Measurements from ENCODE around the gene ATRNL1. TPM values are rescaled to one million over a fixed set of nuclear protein-coding genes. Genes with fewer than 3 reads are reported as not detected.
"Not testable (repeated sequence)": the region's sequence is repeated elsewhere in the genome, so short reads cannot be mapped to it uniquely, and the experiment has no call there.

The ATRNL1 gene
- total RNA-seq, 1 donor from 2014 or later = 24.2 TPM

DNA sequence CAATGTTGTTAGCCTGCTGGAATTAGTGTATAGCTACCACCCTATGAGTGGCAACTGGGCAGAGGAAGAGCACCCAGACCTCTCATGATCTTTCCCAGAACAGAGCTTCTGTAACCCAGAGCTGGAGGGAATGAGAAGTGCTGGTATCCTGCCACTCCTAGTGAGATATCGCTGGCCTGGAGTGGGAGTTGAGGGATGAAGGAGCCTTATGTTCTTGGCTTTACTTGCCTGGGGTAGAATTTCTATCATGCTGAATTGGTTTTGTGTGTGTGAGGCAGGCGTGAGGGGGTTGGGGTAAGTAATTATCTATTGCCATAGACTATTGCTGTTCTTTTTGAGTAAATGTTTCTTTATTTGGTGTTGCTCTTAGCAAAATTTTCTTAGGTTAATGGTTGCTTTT, 146.6 kb downstream of the ATRNL1 start:
- no peak for DNase-seq (ENCODE audit: low spot score, unreplicated experiment)
- H3K9me3 Mint-ChIP-seq (ENCODE audit: low read depth) = peaks cover 5% of the 10 kb centered on the region
- no peaks in the 10 kb centered on the region for H3K27me3 Mint-ChIP-seq
- H3K36me3 Mint-ChIP-seq (ENCODE audit: insufficient read depth) = no peaks in the 10 kb centered on the region
- no peak overlapping the region for H3K27ac Mint-ChIP-seq
- TF ChIP-seq, protein P1, sequence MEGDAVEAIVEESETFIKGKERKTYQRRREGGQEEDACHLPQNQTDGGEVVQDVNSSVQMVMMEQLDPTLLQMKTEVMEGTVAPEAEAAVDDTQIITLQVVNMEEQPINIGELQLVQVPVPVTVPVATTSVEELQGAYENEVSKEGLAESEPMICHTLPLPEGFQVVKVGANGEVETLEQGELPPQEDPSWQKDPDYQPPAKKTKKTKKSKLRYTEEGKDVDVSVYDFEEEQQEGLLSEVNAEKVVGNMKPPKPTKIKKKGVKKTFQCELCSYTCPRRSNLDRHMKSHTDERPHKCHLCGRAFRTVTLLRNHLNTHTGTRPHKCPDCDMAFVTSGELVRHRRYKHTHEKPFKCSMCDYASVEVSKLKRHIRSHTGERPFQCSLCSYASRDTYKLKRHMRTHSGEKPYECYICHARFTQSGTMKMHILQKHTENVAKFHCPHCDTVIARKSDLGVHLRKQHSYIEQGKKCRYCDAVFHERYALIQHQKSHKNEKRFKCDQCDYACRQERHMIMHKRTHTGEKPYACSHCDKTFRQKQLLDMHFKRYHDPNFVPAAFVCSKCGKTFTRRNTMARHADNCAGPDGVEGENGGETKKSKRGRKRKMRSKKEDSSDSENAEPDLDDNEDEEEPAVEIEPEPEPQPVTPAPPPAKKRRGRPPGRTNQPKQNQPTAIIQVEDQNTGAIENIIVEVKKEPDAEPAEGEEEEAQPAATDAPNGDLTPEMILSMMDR (IDR thresholded peaks at IDR 0.05; ENCODE audit: unreplicated experiment) = no peak
- peaks cover 3% of the 10 kb centered on the region for H3K4me1 Mint-ChIP-seq (ENCODE audit: low read depth)
- H3K4me3 Mint-ChIP-seq (ENCODE audit: low read depth) = no peak overlapping the region

DNA sequence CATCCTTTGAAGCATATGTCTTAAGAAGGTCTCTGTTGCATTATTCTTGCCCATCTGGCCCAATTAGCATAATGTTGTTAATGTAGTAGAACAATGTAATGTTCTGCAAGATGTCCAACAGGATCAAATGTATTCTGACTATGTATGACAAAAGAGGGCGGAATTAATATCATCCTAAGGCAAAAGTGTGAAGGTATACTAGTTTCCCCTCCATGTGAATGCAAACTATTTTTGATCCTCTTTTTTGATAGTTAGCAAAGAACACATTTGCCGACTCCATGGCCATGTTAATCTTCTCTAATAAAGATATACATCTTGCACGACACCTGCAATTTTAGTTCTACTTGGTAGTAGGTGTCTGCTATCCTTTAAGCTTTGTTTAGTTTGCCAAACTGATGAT, 157.6 kb downstream of the ATRNL1 start:
- TF ChIP-seq, protein P1 (IDR thresholded peaks at IDR 0.05; ENCODE audit: unreplicated experiment) = no peak
- H3K36me3 Mint-ChIP-seq (ENCODE audit: insufficient read depth) = no peaks in the 10 kb centered on the region
- no peak for DNase-seq (ENCODE audit: low spot score, unreplicated experiment)
- peaks cover 11% of the 10 kb centered on the region for H3K9me3 Mint-ChIP-seq (ENCODE audit: low read depth)
- no peak overlapping the region for H3K4me3 Mint-ChIP-seq (ENCODE audit: low read depth)
- no peaks in the 10 kb centered on the region for H3K27me3 Mint-ChIP-seq
- H3K27ac Mint-ChIP-seq = no peak overlapping the region
- H3K4me1 Mint-ChIP-seq (ENCODE audit: low read depth) = no peaks in the 10 kb centered on the region

DNA sequence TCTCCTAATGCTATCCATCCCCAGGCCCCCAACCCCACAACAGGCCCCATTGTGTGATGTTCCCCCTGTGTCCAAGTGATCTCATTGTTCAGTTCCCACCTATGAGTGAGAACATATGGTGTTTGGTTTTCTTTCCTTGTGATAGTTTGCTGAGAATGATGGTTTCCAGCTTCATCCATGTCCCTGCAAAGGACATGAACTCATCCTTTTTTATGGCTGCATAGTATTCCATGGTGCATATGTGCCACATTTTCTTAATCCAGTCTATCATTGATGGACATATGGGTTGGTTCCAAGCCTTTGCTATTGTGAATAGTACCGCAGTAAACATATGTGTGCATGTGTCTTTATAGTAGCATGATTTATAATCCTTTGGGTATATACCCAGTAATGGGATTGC, 160.6 kb downstream of the ATRNL1 start:
- H3K4me1 Mint-ChIP-seq (ENCODE audit: low read depth); H3K36me3 Mint-ChIP-seq (ENCODE audit: insufficient read depth); H3K4me3 Mint-ChIP-seq (ENCODE audit: low read depth); DNase-seq (ENCODE audit: low spot score, unreplicated experiment); H3K27me3 Mint-ChIP-seq; H3K27ac Mint-ChIP-seq: not testable (repeated sequence)
- H3K9me3 Mint-ChIP-seq (ENCODE audit: low read depth) = peaks cover 29% of the 10 kb centered on the region

DNA sequence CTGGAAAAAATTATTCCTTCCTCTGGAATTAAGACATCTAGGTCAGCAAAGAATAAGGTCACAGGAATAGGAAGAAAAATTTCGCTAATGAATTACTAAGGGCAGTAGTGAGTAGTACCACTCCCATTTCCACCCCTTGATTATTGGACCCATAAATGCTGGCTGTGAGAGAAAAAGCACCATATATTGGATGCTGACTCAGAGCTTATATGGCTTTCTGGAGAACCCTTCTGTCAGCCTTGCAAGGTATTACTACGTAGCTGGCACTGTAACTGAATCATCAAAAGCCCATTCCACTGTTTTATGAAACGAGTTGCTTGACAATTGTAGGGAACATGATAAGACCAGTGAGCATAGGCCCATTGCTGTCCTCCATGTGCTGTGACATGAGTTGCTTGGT, 179.3 kb downstream of the ATRNL1 start:
- no peak overlapping the region for H3K4me3 Mint-ChIP-seq (ENCODE audit: low read depth)
- H3K36me3 Mint-ChIP-seq (ENCODE audit: insufficient read depth) = no peaks in the 10 kb centered on the region
- no peaks in the 10 kb centered on the region for H3K27me3 Mint-ChIP-seq
- TF ChIP-seq, protein P1 (IDR thresholded peaks at IDR 0.05; ENCODE audit: unreplicated experiment) = no peak
- DNase-seq (ENCODE audit: low spot score, unreplicated experiment) = no peak
- H3K4me1 Mint-ChIP-seq (ENCODE audit: low read depth) = no peaks in the 10 kb centered on the region
- no peaks in the 10 kb centered on the region for H3K9me3 Mint-ChIP-seq (ENCODE audit: low read depth)
- no peak overlapping the region for H3K27ac Mint-ChIP-seq

DNA sequence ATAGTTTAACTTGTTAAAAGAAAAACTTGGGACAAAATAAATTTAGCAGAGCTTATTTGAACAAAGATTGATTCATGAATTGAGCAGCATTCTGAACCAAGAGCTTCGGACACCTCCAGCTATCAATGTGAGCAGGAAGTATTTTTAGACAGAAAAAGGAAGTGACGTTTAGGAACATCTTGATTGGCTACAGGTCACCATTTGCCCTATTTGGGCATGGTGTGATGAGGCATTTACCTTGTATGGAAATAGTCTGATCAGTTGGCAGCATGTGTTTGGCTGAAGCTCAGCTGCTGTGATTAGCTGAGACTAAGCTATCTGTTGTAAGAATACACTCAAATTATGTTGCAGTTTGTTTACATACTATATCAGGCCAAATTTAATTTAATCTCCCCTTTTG, 185.1 kb downstream of the ATRNL1 start:
- H3K27ac Mint-ChIP-seq = no peak overlapping the region
- H3K4me3 Mint-ChIP-seq (ENCODE audit: low read depth) = no peak overlapping the region
- H3K4me1 Mint-ChIP-seq (ENCODE audit: low read depth) = no peaks in the 10 kb centered on the region
- H3K9me3 Mint-ChIP-seq (ENCODE audit: low read depth) = no peaks in the 10 kb centered on the region
- no peak for DNase-seq (ENCODE audit: low spot score, unreplicated experiment)
- no peaks in the 10 kb centered on the region for H3K36me3 Mint-ChIP-seq (ENCODE audit: insufficient read depth)
- H3K27me3 Mint-ChIP-seq = no peaks in the 10 kb centered on the region
- TF ChIP-seq, protein P1 (IDR thresholded peaks at IDR 0.05; ENCODE audit: unreplicated experiment) = no peak

DNA sequence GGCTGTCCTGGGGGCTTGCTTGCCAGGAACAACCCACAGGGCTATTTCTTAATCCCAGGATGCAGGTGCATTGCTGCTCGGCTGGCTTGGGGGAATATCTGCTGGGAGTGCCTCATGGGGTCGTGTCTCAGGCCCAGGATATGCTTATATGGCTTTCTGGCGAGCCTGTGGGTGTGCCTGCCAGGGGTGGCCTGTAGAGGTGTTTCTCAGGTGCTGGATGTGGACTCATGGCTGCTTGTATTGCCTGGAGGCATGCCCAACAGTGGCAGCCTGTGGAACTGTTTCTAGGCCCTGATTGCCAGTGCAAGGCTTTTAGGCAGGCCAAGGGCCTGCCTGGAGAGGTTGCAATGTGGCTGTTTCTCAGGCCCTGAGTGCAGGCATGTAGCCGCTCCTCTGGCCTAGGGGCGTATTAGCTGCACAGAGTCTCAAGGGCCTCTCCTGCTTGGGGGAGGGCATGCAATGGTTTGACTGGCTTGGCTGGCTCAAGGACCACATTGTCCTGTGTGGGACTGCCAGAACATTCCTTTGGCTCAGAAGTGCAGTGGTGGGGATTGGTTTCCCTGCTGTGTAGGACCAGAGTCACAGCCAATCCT, 202.1 kb downstream of the ATRNL1 start:
- Mint-ChIP-seq H3K27me3 (no peaks in the 10 kb centered on the region), H3K4me1 (ENCODE audit: low read depth) (peaks cover 2% of the 10 kb centered on the region), H3K9me3 (ENCODE audit: low read depth) (peaks cover 29% of the 10 kb centered on the region), H3K36me3 (ENCODE audit: insufficient read depth) (peaks cover 5% of the 10 kb centered on the region), H3K4me3 (ENCODE audit: low read depth) (no peak overlapping the region), H3K27ac (no peak overlapping the region)
- DNase-seq (ENCODE audit: low spot score, unreplicated experiment) = no peak
- TF ChIP-seq, protein P1 (IDR thresholded peaks at IDR 0.05; ENCODE audit: unreplicated experiment) = no peak
